Cardiac muscle cell (in vitro differentiated cells and primary cell): Measurements from ENCODE around the gene GNAL. TPM values are rescaled to one million over a fixed set of nuclear protein-coding genes. Genes with fewer than 3 reads are reported as not detected.
A peak's percentile ranks its signal among the peaks of the same experiment; 100 is the strongest.
"Not testable (repeated sequence)": the region's sequence is repeated elsewhere in the genome, so short reads cannot be mapped to it uniquely, and the experiment has no call there.

Experiments
- DNase-seq, 2 donors: peaks; one replicate each; pipeline versions ENCODE4 v3.0.0 to v3.0.0-alpha.2; 2010 to 2017; ENCODE audit warnings: low read depth in 1 of 2, low spot score in 1 of 2
- H3K27ac ChIP-seq: fragments of 200-600 bp; sonication (generic); 2 replicates; pipeline ENCODE4 v1.5.1; 2016
- H3K27me3 ChIP-seq: fragments of 200-600 bp; sonication (generic); 2 replicates; pipeline ENCODE4 v1.6.0; 2016; ENCODE audit warnings: control low read depth
- H3K36me3 ChIP-seq: fragments of 200-600 bp; sonication (generic); 2 replicates; pipeline ENCODE4 v1.5.1; 2016; ENCODE audit warnings: control low read depth
- H3K4me1 ChIP-seq: fragments of 200-600 bp; sonication (generic); 2 replicates; pipeline ENCODE4 v1.8.1; 2017; ENCODE audit warnings: low read depth, mild to moderate bottlenecking, mixed run types
- H3K4me3 ChIP-seq: fragments of 200-600 bp; sonication (generic); 2 replicates; pipeline ENCODE4 v1.5.1; 2016; ENCODE audit warnings: mild to moderate bottlenecking
- H3K9me3 ChIP-seq: fragments of 200-600 bp; sonication (generic); 2 replicates; pipeline ENCODE4 v1.5.1; 2017; ENCODE audit warnings: low read depth, mild to moderate bottlenecking, control low read depth
- CTCF ChIP-seq: IDR thresholded peaks from 2 replicates; pipeline ENCODE4 v1.5.1; 2012; ENCODE audit warnings: low read depth, mild to moderate bottlenecking, low read length
- polyA plus RNA-seq: library from polyadenylated mRNA; unstranded; fragments of >200 nt; fragmentation: Nextera tagmentation; extraction: Ambion mirVana; gene quantifications from 2 replicates; pipeline ENCODE4 v1.2.1, GENCODE V29; 2016
- total RNA-seq: library from RNA; depleted of rRNA; stranded (reverse); fragments of >200 nt; gene quantifications from 2 replicates; pipeline ENCODE4 v1.2.3, GENCODE V29; 2016

GNAL gene
- total and polyA plus RNA-seq, 2 experiments from 2014 or later = 10.4 to 10.6 TPM

- Histone ChIP-seq H3K36me3 (no peaks in the 10 kb centered on the region), H3K4me1 (peaks cover 11% of the 10 kb centered on the region), H3K9me3 (no peaks in the 10 kb centered on the region), H3K27me3 (no peaks in the 10 kb centered on the region), H3K27ac (peak overlapping the region; percentile 85), H3K4me3 (peak overlapping the region; percentile 88)
- DNase-seq = peak; percentile 48 to 50
- no peak for TF ChIP-seq CTCF
Measured at GRCh38 chr18:11851806-11852337, 162.8 kb downstream of the GNAL start.

DNA sequence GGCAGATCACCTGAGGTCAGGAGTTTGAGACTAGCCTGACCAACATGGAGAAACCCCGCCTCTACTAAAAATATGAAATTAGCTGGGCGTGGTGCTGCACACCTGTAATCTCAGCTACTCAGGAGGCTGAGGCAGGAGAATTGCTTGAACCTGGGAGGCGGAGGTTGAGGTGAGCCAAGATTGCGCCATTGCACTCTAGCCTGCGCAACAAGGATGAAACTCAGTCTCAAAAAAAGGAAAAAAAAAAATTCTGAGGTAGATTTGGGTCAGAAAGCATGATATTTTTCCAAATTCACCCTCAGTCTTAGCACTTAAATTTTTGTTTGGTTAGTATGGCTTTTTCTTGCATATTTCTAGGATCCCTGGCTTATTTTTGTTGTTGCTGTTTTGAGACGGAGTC is 165.5 kb downstream of the GNAL start:
- DNase-seq, H3K9me3 ChIP-seq, H3K4me3 ChIP-seq, H3K27me3 ChIP-seq, H3K27ac ChIP-seq, H3K36me3 ChIP-seq: not testable (repeated sequence)
- peaks cover 23% of the 10 kb centered on the region for H3K4me1 ChIP-seq

DNA sequence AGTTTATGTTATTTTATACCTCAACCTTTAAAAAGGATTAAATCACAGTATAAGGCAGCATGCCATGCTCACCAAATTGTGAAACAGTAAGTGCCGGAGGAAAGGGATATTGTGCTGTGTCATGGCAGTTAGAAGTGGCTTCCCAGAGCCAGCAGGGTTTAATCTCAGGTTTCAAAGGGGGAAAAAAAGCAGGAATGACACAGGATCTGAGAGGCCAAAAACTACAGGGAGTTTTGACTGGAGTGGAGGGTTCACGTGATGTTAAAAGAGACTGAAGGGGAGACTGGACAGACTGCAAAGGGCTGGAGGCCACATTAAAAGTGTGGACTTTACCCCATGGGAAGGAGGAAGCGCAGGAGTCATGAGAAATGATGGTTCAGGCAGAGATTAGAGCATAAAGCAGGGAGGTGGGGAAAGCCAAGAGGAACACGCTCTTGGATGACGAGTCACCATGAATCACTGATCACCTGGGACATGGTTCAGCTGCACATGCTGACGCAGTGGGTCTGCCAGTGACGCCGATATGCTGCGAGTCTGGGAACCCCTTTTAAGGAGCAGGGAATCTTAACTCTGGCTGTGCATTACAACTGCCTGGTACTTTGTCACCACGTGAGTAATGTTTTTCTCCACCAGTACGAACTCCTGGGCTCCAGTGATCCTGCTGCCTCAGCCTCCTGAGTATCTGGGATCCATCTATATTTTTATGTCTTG is 168.3 kb downstream of the GNAL start:
- Histone ChIP-seq H3K4me1 (peaks cover 23% of the 10 kb centered on the region), H3K27ac (peak overlapping the region; percentile 94), H3K27me3 (no peaks in the 10 kb centered on the region), H3K4me3 (no peak overlapping the region), H3K36me3 (no peaks in the 10 kb centered on the region), H3K9me3 (no peaks in the 10 kb centered on the region)
- DNase-seq = peak; percentile 87 to 98
- no peak for TF ChIP-seq CTCF

DNA sequence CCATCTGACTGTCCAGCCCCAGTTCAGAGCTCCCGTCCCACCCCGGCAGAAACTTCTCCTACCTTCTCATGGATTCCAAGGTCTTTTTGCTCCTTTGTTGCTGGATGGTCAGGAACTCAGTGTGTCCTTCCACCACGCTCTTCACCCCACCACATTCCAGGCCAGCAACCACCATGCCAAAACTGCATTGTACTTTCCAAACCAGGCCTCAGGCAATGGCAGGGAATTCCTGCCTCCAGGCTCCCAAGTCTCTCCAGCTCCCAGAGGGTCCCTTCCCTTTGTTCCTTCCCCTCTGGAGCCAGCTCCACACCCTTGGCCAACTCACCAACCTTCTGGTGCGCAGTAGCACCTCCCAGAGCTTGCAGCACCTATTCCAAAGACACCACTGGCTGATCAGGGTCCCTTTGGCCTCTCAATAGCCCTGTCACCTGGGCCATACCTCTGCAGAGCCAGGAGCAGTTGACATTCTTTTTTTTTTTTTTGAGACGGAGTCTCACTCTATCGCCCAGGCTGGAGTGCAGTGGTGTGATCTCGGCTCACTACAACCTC is 170.3 kb downstream of the GNAL start:
- Histone ChIP-seq H3K4me1 (peaks cover 14% of the 10 kb centered on the region), H3K27me3 (no peaks in the 10 kb centered on the region), H3K36me3 (no peaks in the 10 kb centered on the region), H3K9me3 (no peaks in the 10 kb centered on the region), H3K4me3 (no peak overlapping the region), H3K27ac (no peak overlapping the region)
- no peak for DNase-seq
- no peak for TF ChIP-seq CTCF

DNA sequence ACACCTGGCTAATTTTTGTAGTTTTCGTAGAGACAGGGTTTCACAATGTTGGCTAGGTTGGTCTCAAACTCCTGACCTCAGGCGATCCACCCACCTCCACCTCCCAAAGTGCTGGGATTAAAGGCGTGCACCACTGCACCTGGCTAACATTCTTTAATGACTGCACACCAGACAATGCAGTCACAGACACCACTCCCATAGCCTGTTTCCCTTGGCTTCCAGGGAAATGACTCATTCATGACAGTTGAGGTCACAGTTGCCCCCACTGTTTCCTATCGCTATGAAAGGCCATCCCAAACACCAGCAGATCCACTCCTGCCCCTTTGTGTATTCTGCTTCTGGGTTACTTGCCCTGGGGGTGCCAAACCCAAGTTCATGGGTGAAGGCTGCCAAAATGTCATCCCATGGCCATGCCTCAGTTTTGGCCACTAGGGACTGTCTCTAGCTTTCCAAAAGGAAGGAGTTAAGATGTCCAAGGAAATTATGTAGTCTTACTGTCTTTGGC is 170.9 kb downstream of the GNAL start:
- H3K27ac ChIP-seq = no peak overlapping the region
- H3K27me3 ChIP-seq = no peaks in the 10 kb centered on the region
- no peaks in the 10 kb centered on the region for H3K36me3 ChIP-seq
- no peak overlapping the region for H3K4me3 ChIP-seq
- DNase-seq = peak in 1 of 2 donors; percentile 52
- peak; percentile 23 for TF ChIP-seq CTCF
- H3K9me3 ChIP-seq = no peaks in the 10 kb centered on the region
- peaks cover 14% of the 10 kb centered on the region for H3K4me1 ChIP-seq
